ENCODE measurements around the gene DACT3. TPM values are rescaled to one million over a fixed set of nuclear protein-coding genes. Genes with fewer than 3 reads are reported as not detected.

The DACT3 gene, protein sequence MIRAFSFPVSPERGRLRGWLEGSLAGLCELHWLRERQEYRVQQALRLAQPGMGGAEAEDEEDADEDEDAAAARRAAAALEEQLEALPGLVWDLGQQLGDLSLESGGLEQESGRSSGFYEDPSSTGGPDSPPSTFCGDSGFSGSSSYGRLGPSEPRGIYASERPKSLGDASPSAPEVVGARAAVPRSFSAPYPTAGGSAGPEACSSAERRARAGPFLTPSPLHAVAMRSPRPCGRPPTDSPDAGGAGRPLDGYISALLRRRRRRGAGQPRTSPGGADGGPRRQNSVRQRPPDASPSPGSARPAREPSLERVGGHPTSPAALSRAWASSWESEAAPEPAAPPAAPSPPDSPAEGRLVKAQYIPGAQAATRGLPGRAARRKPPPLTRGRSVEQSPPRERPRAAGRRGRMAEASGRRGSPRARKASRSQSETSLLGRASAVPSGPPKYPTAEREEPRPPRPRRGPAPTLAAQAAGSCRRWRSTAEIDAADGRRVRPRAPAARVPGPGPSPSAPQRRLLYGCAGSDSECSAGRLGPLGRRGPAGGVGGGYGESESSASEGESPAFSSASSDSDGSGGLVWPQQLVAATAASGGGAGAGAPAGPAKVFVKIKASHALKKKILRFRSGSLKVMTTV
- total RNA-seq (2022; extraction: Qiagen RNA extraction) = 0.22 to 0.36 TPM (median 0.28 TPM) in 5 replicates

DNA sequence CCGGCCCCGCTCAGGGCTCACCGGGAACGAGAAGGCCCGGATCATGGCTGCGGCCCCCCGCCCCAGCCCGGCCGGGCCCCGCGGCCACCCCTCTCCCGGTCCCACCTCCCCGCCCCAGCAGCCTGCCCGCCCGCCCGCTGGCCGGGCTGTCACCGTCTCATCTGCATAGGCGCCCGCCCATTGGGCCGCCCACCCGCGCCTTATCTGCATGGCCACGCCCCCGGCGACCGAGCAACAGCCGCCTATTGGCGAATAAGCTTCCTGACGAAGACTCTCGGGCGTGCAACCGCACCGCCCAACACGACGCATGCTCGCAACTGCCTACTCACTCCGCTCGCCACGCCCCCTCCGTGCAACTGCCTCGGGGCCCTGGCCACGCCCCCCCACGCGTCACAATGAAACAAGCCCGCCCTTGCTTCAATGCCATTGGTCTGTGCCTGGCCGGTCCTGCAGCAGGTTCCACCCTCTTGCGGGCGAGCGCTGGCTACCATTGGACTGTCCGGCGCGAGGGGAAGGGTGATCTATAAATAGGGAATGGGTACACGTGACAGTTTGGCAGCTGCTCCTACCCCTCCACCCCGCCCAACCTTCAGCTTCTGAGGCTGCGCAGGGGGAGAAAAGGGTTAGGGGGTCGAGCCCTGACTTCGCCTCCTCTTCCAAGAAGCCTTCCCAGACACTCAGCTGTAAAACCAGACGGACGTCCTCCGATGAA, at the start of gene DACT3:
Gene DACT3 (minus strand): TSS at position 163 of the 712 bp plus-strand sequence. CDS start 118 bp downstream, at position 45.

DNA sequence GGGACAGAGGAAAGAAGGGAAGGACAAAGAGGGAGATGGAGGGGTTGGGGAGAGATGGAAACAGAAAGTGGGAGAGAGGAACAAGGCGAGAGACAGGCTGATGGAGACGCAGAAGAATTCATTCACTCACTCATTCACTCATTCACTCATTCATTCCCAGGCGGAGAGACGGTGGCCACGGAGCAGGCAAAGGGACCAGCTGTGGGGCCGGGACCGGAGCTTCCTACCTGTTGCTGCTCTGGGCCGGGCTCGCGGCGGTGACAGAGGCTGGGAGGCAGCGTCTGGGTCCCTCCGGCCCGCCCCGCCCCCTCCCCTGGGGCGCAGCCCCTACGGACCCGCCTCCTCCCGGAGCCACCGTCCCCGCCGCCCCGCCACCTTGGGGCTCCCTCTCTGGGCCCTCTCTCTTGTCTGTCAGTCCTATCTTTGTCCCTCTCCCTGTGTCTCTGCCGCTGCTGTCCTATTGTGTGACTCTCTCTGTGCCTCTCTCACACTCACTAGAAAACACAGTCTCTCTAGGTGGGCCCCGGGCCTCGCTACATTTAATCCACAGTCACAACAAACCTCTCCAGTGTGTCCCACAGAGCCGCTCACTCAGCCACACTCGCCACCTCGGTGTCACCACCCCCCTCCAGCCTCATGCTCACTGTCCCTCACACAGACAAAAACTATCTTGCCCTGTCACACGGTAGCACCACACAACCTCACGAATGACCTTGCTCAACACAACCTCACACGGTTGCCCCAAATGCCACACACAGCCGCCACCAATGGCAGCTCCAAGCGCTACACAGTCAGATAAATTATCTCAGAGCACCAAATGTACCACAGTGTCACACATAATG, 24.8 kb downstream of the DACT3 start, which contains the start of gene GNG8:
Gene GNG8 (minus strand): TSS at position 283 of the 842 bp plus-strand sequence. CDS start 1,520 bp downstream, outside the sequence.

GRCh38 chr19:46624958-46625661, 35.9 kb downstream of the DACT3 start, which contains the start of gene PTGIR:
PTGIR (minus strand) TSS chr19:46625089; CDS start chr19:46624225, 864 bp downstream.

GRCh38 chr19:46601318-46602224, 59.4 kb downstream of the DACT3 start, which contains the start of gene CALM3:
CALM3 (plus strand) TSS chr19:46601330; CDS start chr19:46601435, 105 bp downstream.

Other genes with a start within 250 kb of the DACT3 start
- not detected in 5 replicates for gene CCDC8, start 247.6 kb downstream of the DACT3 start, total RNA-seq (2022; extraction: Qiagen RNA extraction)
- gene PNMA8C, start 232.2 kb downstream of the DACT3 start, total RNA-seq (2022; extraction: Qiagen RNA extraction) = not detected in 5 replicates
- 7.9 to 10.4 TPM (median 8.8 TPM) in 5 replicates for gene PNMA8A, start 189.6 kb downstream of the DACT3 start, total RNA-seq (2022; extraction: Qiagen RNA extraction)
- not detected in 5 replicates for gene PNMA8B, start 165.3 kb downstream of the DACT3 start, total RNA-seq (2022; extraction: Qiagen RNA extraction)
- gene CALM3, start 59.9 kb downstream of the DACT3 start, total RNA-seq (2022; extraction: Qiagen RNA extraction) = 202 to 250 TPM (median 232 TPM) in 5 replicates
- 0.03 to 0.09 TPM in 2 of 5 replicates, not detected in the others for gene PTGIR, start 36.1 kb downstream of the DACT3 start, total RNA-seq (2022; extraction: Qiagen RNA extraction)
- gene GNG8, start 25.0 kb downstream of the DACT3 start, total RNA-seq (2022; extraction: Qiagen RNA extraction) = not detected in 5 replicates
- 21.8 to 30.0 TPM (median 27.1 TPM) in 5 replicates for gene PRKD2, start 55.9 kb upstream of the DACT3 start, total RNA-seq (2022; extraction: Qiagen RNA extraction)
- gene FKRP, start 84.9 kb upstream of the DACT3 start, total RNA-seq (2022; extraction: Qiagen RNA extraction) = 18.3 to 19.9 TPM (median 19.0 TPM) in 5 replicates
- gene STRN4, start 85.3 kb upstream of the DACT3 start, total RNA-seq (2022; extraction: Qiagen RNA extraction) = 75.8 to 92.0 TPM (median 86.2 TPM) in 5 replicates
- gene SLC1A5, start 127.4 kb upstream of the DACT3 start, total RNA-seq (2022; extraction: Qiagen RNA extraction) = 207 to 241 TPM (median 213 TPM) in 5 replicates
- 233 to 318 TPM (median 306 TPM) in 5 replicates for gene AP2S1, start 189.7 kb upstream of the DACT3 start, total RNA-seq (2022; extraction: Qiagen RNA extraction)
- 24.5 to 30.3 TPM (median 28.2 TPM) in 5 replicates for gene ARHGAP35, start 199.8 kb upstream of the DACT3 start, total RNA-seq (2022; extraction: Qiagen RNA extraction)